SW480 (cell line): ENCODE results near the gene HAO2.
A peak's percentile ranks its signal among the peaks of the same experiment; 100 is the strongest.
"Not testable (repeated sequence)": the region's sequence is repeated elsewhere in the genome, so short reads cannot be mapped to it uniquely, and the experiment has no call there.

ENCODE experiments used
- DNase-seq: peaks from one replicate; pipeline ENCODE4 v3.0.0-alpha.2; 2016; ENCODE audit warnings: low spot score

The HAO2 gene

GRCh38 chr1:119347858-119348257 lies 20.7 kb upstream of the HAO2 start:
- DNase-seq = no peak

DNA sequence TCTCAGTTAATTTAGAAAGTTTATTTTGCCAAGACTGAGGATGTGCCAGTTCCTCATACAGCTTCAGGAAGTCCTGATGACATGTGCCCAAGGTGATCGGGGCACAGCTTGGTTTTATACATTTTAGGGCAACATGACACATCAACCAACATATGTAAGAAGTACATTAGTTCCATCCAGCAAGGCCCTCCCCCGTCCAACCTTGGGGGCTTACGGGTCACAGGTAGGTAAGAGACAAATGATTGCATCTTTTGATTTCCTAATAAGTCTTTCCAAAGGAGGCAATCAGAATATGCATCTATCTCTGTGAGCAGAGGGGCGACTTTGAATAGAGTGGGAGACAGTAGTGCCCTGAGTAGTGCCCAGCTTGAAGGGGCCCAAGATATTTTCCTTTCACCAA lies 19.6 kb upstream of the HAO2 start:
- no peak for DNase-seq

DNA sequence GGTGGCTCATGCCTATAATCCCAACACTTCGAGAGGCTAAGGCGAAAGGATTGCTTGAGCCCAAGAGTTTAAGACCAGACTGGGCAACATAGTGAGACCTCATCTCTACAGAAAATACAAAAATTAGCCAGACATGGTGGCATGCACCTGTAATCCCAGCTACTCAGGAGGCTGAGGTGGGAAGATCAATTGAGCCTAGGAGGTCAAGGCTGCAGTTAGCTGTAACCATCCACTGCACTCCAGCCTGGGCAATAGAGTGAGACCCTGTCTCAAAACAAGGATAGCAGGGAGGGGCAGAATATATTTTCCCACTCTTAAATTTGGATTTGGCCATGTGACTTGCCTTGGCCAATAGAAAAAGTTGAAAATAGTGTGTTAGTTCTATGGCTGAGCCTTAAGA lies 17.7 kb upstream of the HAO2 start:
- not testable (repeated sequence) for DNase-seq

DNA sequence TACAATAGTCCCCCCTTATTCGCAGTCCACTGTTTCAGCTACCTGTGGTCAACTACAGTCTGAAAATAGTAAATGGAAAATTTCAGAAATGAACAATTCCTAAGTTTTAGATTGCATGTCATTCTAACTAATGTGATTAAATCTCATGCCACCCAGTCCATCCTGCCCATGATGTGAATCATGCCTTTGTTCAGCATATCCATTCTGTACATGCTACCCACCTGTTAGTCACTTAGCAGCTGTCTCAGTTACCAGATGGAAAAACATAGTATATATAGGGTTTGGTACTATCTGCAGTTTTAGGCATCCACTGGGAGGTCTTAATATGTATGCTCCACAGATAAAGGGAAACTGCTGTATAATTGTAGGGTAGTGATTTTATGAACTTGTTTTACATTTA lies 16.6 kb upstream of the HAO2 start:
- no peak for DNase-seq

DNA sequence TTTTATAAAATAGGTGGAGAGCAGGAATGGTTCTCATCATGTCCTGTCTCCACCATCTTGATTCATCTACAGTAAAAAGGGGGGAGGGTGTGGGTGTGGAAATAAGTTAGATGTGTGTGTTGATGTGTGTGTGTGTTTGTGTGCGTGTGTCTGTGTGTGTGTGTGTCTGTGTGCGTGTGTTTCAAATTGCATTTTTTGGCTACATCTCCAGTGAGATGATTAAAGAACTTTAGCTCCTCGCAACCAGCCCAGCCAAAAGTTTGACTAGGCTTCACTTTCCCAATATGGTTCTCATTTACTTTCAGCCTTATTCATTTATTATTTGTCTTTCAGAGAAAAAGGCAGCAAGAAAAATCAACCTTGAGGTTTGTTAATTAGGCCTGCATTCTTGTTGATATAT lies 14.7 kb upstream of the HAO2 start:
- DNase-seq = no peak

DNA sequence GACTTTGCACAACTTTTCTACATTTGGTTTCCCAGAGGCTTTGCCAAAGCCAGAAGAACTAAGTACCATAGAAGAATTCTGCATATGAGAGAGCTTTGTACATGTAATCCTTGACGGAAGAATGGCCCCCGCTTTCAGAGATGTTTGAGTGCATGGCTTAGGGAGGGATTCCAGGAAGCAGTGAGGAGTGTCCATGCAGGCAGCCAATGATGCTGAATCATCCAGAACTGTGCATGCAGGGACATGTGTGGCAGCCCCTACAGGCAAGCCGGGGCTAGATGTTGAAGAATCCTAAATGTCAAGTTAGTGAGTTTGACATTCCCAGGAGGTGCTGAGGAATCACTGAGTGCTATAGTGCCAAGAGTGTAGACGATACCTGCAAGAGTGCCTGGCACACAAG lies 9.9 kb upstream of the HAO2 start:
- no peak for DNase-seq

DNA sequence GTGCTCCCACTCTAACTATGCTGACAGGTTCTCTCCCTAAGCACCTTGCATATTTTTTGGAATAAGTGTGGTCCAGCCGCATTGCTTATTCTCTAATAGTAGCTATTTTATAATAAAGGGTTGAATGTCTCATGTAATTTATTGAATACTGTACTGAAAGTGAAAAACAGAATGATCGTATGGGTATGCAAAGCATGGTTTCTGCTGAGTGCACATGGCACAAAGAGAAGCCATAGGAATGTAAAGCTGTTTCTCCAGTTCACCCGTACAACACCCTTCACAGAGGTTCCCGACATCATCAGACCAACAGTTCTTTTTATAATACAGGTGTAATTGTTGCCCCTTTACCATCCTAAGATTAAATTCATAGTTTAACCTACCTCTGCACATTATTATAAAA lies 8.9 kb upstream of the HAO2 start:
- no peak for DNase-seq

DNA sequence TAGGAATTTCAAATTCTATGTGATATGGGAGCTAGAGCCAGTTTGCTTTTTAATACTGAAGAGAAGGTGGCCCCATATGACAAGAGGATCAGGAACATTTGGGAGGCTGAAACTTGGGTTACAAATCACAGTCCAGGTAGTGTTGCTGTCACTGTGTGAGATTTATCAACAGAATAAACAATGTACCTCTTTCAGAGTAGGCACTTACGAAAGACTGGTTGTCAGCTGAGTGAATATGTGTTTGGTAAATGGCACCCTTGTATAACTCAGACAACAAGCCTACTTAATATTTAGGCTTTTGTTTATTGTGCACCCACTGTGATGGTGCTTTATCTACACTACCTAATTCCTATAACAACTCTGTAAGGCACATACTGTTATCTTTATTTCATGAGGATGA lies 7.4 kb upstream of the HAO2 start:
- no peak for DNase-seq

GRCh38 chr1:119361620-119362344 lies 6.8 kb upstream of the HAO2 start:
- DNase-seq = no peak

- no peak for DNase-seq
Observed at GRCh38 chr1:119363162-119363561, 5.4 kb upstream of the HAO2 start.

GRCh38 chr1:119364640-119365039 lies 3.9 kb upstream of the HAO2 start:
- DNase-seq = no peak

- no peak for DNase-seq
Observed at GRCh38 chr1:119366424-119366823, 2.2 kb upstream of the HAO2 start.

- peak; percentile 51 for DNase-seq
Observed at GRCh38 chr1:119367432-119368124, 1.0 kb upstream of the HAO2 start.

DNA sequence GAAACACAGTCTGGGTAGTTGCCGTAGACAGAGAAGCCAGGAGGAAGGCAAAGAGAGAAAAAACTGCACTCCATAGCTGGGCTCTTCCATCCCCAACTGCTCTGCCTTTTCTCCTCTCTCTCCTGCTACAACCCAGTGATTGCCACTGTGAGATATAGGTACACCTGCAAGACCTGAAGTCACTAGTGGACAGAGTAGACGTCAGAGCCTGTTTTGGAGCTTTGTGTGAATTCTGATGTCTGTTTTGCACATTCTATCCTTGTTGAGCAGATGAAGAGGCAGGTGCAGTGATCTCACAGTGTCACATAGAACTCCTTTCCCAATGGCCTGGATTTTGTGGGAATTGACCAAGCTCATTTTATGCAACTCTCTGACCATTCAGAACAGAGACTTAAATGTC lies 2.2 kb downstream of the HAO2 start:
- no peak for DNase-seq

DNA sequence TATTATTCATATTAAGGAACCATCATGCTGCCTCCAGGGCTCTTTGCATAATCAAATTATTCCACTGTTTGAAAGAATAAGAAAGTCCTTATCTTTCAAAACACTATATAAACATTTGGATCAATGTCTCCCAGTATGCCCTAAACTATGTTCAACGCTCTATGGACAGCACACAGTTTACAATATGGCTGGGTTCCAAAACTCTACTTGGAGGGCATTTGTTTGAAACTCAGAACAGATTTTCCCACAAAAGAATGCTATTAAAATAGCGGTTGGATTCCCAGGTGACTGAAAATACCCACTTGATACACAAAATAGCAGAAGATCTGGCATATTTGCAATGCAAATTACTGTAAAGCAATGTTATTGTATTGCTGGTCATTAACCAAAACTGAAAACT lies 3.2 kb downstream of the HAO2 start:
- no peak for DNase-seq

DNA sequence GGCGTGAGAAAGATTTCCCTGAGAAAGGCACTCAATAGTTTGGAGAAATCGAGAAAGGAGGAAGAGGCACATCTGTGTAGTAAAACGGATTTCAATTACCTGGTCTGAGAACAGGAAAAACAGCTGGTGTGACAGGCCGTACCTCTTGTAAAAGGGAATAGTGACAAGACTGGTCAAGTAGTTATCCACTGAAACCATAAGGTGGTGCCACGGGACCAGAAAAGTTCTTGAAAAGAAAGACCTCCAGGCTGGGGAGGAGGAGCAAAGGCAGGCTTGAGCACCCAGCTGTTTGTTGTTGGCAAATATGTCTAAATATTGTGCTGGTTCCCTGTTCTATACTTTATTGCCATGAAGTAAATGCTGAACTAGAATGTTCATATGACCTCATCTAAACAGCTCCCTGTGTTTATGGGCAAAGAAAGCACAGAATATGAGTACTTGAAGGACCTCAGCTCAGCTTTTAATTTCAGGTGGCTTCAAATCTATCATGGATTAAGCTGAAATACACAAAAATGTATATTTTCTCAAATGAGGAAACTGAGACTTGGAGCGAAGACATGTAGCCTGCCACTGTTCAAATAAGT lies 4.0 kb downstream of the HAO2 start:
- peak; percentile 58 for DNase-seq

GRCh38 chr1:119373465-119373864 lies 4.9 kb downstream of the HAO2 start:
- DNase-seq = peak; percentile 52

- DNase-seq = peak; percentile 54
Observed at GRCh38 chr1:119374208-119374874, 5.8 kb downstream of the HAO2 start.

DNA sequence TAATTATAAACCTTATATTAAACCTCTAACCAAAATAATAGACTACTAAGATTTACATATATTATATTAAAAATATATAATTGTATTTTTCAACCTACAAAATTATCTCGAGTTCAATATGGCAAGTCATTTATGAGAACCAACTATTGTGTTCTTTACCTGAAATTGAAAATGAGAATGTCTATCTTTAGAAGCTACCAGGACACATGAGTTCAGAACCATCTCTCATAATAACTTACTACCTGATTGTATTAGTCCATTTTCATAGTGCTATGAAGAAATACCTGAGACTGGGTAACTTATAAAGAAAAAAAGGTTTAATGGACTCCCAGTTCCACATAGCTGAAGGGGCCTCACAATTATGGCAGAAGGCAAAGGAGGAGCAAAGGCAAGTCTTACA lies 6.8 kb downstream of the HAO2 start:
- no peak for DNase-seq

GRCh38 chr1:119376594-119376993 lies 8.0 kb downstream of the HAO2 start:
- no peak for DNase-seq

GRCh38 chr1:119377594-119377993 lies 9.0 kb downstream of the HAO2 start:
- not testable (repeated sequence) for DNase-seq

DNA sequence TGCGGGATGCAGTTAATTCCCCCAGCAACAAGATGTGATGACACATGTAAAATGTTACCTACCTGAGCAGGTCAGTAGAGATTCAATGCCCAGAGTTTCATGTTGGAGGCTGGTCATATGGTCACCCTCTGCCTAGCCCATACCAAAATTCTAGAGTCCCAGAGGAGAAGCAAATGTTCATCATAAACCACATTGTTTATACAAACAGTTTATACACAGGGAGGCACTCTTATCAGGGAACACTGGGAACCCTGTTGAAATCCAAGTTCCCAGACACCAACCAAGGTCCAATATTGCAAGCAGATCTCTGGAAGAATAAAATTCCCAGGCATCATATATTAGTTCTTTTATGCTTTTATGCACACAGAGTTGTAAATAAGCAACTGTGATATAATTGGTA lies 10.5 kb downstream of the HAO2 start:
- no peak for DNase-seq

- DNase-seq = no peak
Observed at GRCh38 chr1:119380304-119380703, 11.7 kb downstream of the HAO2 start.
